ENCODE results near the gene SLC17A6.

SLC17A6 gene

DNA sequence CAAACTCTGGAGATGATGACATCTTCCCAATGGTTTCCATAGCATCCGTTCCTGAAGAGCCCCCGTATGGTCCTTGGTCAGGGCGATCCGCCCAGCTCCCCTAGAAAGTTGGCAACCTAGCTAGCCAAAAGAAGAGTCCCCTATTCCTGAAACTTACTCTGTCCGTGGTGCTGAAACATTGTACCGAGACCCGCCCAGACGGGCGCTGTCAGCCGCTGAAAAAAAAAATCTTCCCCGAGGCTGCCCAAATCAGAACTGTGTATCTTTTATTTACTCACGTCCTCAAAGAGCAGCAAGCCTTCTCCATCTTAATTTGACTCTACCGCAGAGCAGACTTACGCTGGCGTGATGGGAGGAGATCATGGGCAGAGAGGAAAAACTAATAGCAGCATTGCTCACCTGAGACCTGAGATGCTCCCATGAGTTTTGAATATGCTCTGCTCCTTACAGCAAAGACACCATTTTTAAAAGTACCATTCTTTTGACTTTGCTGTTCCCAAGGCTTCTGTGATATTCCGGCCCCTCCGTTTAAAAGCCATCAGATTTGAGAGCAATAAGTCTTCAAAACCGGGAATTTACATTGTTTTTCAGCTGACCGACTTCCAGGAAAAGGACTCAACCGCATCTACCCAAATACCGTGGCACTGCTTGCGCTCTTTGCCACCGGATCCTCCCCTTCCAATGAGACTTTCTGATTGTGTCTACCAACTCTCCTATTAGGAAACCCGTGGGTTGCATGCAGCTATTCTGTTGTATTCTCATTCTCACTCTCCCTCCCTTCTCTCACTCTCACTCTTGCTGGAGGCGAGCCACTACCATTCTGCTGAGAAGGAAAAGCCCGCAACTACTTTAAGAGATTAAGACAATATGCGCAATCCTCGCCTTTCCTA, at the start of gene SLC17A6:
TSS of gene SLC17A6 (plus strand) at position 786 of the 890 bp plus-strand sequence. CDS start 153 bp downstream, outside the sequence.
- no peak for DNase-seq (ENCODE audit: low spot score)

GRCh38 chr11:22302368-22302767, 35.8 kb upstream of the SLC17A6 start:
- DNase-seq (ENCODE audit: low spot score), result no peak

DNA sequence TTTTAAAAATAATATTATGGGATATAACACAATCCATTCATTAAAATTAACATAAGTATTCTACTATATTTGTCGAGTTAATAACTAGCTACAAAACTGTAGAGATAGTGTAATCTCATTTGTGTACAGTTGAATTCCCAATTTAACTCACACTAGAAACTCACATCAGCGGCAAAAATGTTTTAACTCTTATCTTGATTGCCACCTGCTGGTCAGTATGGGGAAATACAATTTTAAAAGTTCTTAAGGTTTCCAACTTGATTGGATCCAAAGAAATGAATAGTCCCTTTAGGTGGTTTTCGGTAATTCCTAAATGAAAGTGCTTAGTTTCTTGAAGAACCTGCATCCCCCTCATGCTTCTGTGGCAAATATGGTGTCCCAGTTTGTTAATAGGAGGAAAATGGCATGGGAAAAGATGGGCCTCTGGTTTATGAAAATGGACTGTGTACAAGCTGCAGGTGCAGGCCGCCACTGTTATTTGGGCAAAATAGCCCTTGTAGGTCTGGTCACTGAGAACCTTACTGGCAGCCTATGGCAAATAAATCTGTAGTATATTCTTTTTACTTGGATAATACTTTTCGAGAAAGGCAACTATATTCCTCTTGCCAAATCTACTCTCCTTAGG, 33.7 kb upstream of the SLC17A6 start:
- DNase-seq (ENCODE audit: low spot score), result peak; percentile 17

- no peak for DNase-seq (ENCODE audit: low spot score)
Observed at GRCh38 chr11:22317656-22318055, 20.5 kb upstream of the SLC17A6 start.

- no peak for DNase-seq (ENCODE audit: low spot score)
Observed at GRCh38 chr11:22331771-22332170, 6.4 kb upstream of the SLC17A6 start.

DNA sequence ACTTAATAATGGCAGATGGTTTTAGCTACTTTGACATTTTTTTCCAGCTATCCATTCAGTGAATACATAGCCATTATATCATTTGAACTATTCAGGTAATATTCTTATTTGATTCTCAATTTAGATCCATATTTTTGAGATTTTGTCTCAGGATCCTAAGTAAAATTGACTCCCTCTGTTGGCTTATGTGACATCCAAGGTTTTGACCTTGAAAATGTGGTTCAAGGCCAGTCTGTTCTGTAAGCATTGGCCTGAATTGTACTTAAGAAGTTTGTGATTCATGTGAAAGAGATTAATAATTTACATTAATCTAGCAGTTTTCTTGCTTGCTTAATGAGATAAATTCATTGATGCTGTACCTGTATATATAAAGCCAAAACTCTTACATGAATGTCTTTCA, 1.6 kb upstream of the SLC17A6 start:
- DNase-seq (ENCODE audit: low spot score), result no peak

DNA sequence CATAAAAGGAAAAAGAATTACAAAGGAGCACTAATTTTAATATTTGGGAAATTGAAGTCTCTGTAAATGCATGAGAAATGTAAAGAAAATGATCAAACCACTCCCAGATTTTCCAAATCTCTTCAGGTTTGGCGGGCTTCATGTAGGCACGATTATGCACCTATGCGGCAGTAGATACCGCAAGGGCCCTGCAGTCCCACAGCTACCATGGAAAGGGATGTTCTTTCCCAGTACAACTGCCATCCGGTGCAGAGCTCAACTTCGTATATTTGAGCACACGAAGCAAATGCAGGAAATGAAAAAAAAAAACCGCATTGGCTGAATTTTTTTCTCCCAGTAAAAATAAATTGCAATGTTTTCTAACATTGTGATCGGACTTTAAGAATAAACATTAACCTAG, 1.4 kb downstream of the SLC17A6 start:
- DNase-seq (ENCODE audit: low spot score), result no peak

DNA sequence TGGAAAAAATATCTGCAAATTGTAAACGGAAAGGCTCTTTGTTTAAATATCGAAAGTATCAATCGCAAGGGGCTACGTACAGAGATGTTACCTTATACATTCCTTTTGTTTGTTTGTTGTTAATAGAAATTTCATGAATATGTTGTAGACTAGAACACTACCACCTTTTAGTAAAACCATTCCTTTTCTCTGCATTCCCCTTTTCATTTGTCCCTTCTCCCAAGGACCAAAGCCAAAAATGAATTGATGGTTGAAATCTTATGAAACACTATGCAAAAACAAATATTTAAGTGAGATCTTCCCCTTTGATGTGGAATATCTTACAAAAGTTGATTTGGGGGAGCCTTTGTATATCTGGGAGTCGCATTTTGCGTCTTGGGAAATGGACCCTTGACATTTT, 2.1 kb downstream of the SLC17A6 start:
- DNase-seq (ENCODE audit: low spot score), result no peak

- no peak for DNase-seq (ENCODE audit: low spot score)
Observed at GRCh38 chr11:22340701-22341587, 2.8 kb downstream of the SLC17A6 start.

DNA sequence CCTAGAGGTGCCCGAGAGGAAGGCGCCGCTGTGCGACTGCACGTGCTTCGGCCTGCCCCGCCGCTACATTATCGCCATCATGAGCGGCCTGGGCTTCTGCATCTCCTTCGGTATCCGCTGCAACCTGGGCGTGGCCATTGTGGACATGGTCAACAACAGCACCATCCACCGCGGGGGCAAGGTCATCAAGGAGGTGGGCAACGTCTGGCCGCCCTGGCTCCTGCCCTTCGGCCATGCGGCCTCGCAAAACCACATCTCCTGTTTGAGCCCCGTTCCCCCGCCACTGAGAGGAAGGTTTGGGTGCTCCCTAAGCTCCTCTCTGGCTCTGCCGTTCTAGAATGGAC, 3.4 kb downstream of the SLC17A6 start:
- DNase-seq (ENCODE audit: low spot score), result no peak

GRCh38 chr11:22342211-22343031, 4.2 kb downstream of the SLC17A6 start:
- DNase-seq (ENCODE audit: low spot score), result no peak

DNA sequence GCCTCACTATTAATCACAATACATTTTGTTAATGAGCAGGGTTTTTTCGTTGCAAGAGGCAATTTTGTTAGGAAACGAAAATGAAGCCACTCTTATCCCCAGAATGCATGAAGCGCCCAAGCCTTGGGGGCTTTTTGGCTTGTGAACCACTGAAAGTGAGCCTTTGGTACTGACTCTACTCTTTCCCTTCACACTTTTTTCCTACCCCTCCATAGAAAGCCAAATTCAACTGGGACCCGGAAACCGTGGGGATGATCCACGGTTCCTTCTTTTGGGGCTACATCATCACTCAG, 4.8 kb downstream of the SLC17A6 start:
- DNase-seq (ENCODE audit: low spot score), result no peak

GRCh38 chr11:22343371-22344032, 5.3 kb downstream of the SLC17A6 start:
- no peak for DNase-seq (ENCODE audit: low spot score)

DNA sequence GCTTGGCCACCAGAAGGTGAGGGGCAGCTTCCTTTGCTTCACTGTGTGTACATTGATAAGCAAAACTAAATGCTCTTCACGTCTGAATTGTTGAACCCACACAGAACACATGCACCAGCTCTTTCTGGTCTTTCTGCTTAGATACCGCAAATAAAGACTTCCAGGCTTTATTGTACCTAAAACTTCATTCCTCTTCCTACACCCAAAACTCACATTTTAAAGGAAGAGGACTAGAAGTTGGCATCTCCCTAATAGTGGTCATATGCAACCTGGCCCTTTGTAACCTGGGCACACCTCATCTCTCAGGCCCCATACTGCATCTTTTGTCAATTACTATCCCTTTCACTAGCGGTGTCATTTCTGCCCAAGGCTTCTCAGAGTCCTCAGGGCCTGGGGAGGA, 5.9 kb downstream of the SLC17A6 start:
- DNase-seq (ENCODE audit: low spot score), result no peak

DNA sequence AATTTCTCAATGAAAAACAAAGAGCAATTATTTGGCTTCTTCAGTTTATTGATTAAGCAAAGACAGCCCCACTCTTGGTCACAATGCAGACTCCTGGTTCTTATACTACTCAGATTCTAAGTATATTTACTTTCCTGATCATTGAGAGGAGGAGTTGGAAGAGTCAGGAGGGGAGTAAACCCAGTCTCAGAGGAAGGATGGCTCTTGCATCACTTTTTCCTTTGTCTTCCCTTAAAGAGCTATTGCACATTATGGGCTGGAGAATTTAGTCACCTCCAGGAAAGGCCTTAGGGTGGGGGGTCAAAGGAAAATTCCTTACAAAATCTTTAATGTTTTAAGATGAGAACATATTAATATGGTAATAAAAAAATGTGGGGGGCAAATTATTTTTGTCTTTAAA, 8.1 kb downstream of the SLC17A6 start:
- DNase-seq (ENCODE audit: low spot score), result no peak

DNA sequence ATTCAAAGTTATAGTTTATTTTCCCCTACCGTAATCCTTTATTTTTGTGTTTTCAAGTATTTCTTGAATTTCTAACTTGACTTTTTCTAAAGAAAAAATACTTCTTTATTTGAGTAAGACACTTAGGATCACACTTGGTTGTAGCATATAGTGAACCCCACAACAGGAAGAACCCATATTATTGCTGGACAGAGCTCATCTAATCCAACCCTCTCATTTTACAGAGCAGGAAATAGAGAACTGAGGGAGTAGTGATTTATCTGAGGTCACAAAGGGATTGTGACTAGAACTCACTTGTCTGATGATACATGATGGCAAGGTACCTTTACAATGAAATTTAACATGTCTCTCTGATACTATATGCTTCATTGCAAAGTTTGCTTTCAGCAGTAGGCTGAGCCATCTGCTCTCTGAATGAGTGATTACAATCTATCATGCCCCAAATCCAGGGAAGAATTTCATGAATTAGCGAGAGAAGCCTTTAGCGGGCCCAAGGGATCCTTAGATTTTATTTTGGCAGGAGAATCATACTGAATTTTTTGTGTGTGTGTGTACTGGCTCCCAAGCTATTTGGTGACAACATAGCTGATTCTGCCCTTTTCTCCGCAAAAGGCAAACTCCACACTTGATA, 9.8 kb downstream of the SLC17A6 start:
- no peak for DNase-seq (ENCODE audit: low spot score)

GRCh38 chr11:22349491-22349890, 11.3 kb downstream of the SLC17A6 start:
- DNase-seq (ENCODE audit: low spot score), result no peak

- no peak for DNase-seq (ENCODE audit: low spot score)
Observed at GRCh38 chr11:22359295-22359694, 21.1 kb downstream of the SLC17A6 start.

DNA sequence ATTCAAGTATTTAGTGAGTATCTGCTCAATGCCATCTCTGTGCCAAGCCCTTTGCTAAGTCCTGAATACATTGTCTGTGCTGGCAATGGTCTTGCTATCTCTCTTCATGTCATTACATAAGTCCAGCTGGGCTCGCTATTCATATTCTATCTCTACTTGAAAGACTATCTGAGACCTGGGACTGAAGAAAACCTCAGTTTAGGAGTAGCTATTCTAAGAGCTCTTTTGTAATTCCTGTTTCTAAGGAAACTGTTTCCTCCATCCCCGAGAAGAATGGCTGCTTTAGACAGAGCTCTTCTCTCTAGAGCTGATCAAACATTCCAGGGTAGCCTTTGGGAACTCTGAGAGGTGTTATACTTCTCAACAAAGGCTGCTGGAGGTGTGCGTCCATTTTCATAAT, 33.0 kb downstream of the SLC17A6 start:
- DNase-seq (ENCODE audit: low spot score), result no peak

DNA sequence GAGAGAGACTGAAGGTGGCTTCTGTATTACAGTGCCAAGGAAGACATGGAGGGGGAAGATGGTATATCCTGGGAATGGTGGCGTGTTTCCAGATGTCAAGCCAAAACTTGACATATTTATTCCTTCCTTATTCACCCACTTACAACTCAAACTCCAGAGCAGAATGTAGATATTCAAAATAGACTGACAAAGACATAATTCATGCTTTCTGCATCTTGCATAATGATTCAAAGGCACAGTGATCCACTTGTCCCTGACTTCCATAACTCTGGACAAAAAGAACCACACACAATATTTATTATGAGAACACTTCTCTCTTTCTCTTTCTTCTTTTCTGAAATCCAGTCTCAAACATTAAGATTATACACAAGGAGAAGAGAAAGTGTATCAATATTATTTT, 48.9 kb downstream of the SLC17A6 start:
- no peak for DNase-seq (ENCODE audit: low spot score)

All from CD4-positive, alpha-beta T cell treated with Interleukin-2 at 100 ng/mL for 4 hours (primary cell).